ENCODE data around the gene ALOX15. TPM values are rescaled to one million over a fixed set of nuclear protein-coding genes. Genes with fewer than 3 reads are reported as not detected.

ALOX15 gene
- total and polyA plus RNA-seq, 8 donors, result 0.03 to 3.1 (median 1.2) TPM; not detected in 5

DNA sequence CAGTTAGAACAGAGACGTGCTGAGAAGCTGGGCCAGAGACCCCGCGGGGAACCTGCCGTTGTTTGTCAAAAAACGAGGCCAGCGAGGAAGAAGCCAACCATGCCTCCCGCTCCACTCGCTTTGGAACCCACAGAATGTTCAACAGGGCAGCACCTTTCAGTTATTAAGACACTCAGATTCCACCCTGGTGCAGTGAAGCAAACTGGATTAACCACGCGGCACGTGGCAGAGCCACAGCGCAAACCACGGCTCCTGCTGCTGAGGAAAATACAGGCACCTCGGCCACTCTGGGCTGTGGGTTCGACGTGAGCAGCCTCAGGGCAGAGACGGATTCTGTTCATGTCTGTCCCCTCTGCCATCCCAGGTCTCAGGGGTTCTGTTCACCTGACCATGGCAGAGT lies 24.4 kb downstream of the ALOX15 start:
- no peaks in the 10 kb centered on the region for H3K4me1 ChIP-seq
- WGBS, 5 donors, result 84 to 91% (median 88%) methylated on average over 17 of the region's 17 CpGs
- no peak overlapping the region for H3K4me3 ChIP-seq
- H3K36me3 ChIP-seq, result no peaks in the 10 kb centered on the region
- no peak for TF ChIP-seq POLR2A (IDR thresholded peaks at IDR 0.05)
- no peak for TF ChIP-seq EP300 (IDR thresholded peaks at IDR 0.05)
- TF ChIP-seq POLR2AphosphoS5 (IDR thresholded peaks at IDR 0.05), result no peak
- TF ChIP-seq, protein P1, sequence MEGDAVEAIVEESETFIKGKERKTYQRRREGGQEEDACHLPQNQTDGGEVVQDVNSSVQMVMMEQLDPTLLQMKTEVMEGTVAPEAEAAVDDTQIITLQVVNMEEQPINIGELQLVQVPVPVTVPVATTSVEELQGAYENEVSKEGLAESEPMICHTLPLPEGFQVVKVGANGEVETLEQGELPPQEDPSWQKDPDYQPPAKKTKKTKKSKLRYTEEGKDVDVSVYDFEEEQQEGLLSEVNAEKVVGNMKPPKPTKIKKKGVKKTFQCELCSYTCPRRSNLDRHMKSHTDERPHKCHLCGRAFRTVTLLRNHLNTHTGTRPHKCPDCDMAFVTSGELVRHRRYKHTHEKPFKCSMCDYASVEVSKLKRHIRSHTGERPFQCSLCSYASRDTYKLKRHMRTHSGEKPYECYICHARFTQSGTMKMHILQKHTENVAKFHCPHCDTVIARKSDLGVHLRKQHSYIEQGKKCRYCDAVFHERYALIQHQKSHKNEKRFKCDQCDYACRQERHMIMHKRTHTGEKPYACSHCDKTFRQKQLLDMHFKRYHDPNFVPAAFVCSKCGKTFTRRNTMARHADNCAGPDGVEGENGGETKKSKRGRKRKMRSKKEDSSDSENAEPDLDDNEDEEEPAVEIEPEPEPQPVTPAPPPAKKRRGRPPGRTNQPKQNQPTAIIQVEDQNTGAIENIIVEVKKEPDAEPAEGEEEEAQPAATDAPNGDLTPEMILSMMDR (IDR thresholded peaks at IDR 0.05), result no peak
- intact Hi-C loops (cut with DNase I; ENCODE audit: low total_unique reads), result no loop called here
- H3K27ac ChIP-seq, result no peak overlapping the region
- peaks cover 0 to 14% (median 0%) of the 10 kb centered on the region in 3 donors for H3K27me3 ChIP-seq
- peaks cover 0 to 3% (median 0%) of the 10 kb centered on the region in 4 donors for H3K9me3 ChIP-seq
- no peak for DNase-seq

DNA sequence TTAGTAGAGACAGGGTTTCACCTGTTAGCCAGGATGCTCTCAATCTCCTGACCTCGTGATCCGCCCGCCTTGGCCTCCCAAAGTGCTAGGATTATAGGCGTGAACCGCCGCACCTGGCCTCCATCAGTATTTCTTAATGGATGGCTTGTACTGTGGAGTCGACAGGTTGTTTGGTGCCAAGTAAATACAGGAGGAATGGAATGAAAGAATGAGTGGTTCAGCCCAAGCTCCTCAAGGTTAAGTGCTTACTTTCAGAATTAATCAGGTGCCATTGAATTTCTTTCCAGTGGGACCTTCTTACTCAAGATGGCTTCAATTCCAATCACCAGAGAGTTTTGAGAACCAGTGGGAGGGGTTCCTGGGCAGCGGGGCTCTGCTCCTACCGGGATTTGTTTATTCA lies 25.0 kb downstream of the ALOX15 start:
- Histone ChIP-seq H3K9me3 (no peaks in the 10 kb centered on the region), H3K36me3 (no peaks in the 10 kb centered on the region), H3K27me3 (peaks cover 0 to 14% (median 0%) of the 10 kb centered on the region in 3 donors), H3K4me3 (no peak overlapping the region), H3K27ac (no peak overlapping the region), H3K4me1 (no peaks in the 10 kb centered on the region)
- WGBS, 5 donors, result 60 to 77% (median 69%) methylated on average over 9 of the region's 9 CpGs
- DNase-seq, result no peak
- intact Hi-C loops (cut with DNase I; ENCODE audit: low total_unique reads), result no loop called here
- TF ChIP-seq POLR2A (IDR thresholded peaks at IDR 0.05) (no peak), EP300 (IDR thresholded peaks at IDR 0.05) (no peak), POLR2AphosphoS5 (IDR thresholded peaks at IDR 0.05) (no peak)
- TF ChIP-seq, protein P1 (IDR thresholded peaks at IDR 0.05), result no peak

DNA sequence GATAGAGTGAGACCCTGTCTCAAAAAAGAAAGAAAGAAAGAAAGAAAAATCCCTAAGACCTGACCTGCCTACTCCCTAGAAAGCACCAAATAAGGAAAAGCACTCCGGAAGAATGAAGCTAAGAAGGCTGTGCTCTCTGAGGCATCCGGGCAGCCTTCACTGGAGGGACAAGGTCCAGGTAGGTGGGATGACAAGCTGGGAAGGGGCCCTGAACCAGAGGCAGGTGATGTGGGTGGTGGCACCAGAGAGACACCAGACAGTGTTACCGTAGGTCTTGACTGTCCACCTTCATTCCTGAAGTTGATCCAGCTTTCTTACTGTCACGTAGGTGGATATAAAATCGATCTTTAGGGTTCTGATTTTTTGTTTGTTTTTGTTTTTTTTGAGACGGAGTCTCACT lies 30.8 kb downstream of the ALOX15 start:
- 32 to 67% (median 48%) methylated on average over 6 of the region's 6 CpGs for WGBS, 5 donors
- H3K27ac ChIP-seq, result peak overlapping the region in 4 of 5 donors; percentile 17 to 52 (median 42)
- H3K4me3 ChIP-seq, result no peak overlapping the region

DNA sequence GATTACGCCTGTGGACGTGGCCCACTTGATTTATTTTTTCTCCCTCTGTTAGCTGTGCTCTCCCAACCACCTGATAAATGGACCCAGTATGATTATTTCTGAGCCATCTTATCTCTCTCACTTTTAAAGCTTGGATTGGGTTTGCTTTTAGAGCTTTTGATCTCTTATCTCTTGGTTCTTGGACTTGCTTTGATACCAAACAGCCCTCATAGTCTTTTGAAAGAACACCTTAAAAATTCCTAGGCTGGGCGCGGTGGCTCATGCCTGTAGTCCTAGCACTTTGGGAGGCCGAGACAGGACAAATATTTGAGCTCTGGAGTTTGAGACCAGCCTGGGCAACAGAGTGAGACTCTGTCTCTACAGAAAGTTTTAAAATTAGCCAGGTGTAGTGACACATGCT lies 31.3 kb downstream of the ALOX15 start:
- Histone ChIP-seq H3K9me3 (no peaks in the 10 kb centered on the region), H3K4me1 (peaks cover 17 to 46% (median 20%) of the 10 kb centered on the region in 4 donors), H3K27ac (peak overlapping the region in 4 of 5 donors; percentile 17 to 52 (median 42)), H3K36me3 (no peaks in the 10 kb centered on the region), H3K27me3 (no peaks in the 10 kb centered on the region), H3K4me3 (no peak overlapping the region)
- peak; percentile 54 to 66 for DNase-seq
- intact Hi-C loops (cut with DNase I; ENCODE audit: low total_unique reads), result no loop called here
- 35 to 61% (median 45%) methylated on average over 5 of the region's 5 CpGs for WGBS, 5 donors
- TF ChIP-seq EP300 (IDR thresholded peaks at IDR 0.05) (no peak), POLR2A (IDR thresholded peaks at IDR 0.05) (no peak), POLR2AphosphoS5 (IDR thresholded peaks at IDR 0.05) (no peak)
- TF ChIP-seq, protein P1 (IDR thresholded peaks at IDR 0.05), result no peak

More for the DNA sequence above, 30.8 kb downstream of the ALOX15 start:
- DNase-seq, result no peak
- H3K27me3 ChIP-seq, result no peaks in the 10 kb centered on the region
- intact Hi-C loops (cut with DNase I; ENCODE audit: low total_unique reads), result no loop called here
- H3K9me3 ChIP-seq, result no peaks in the 10 kb centered on the region
- peaks cover 17 to 46% (median 20%) of the 10 kb centered on the region in 4 donors for H3K4me1 ChIP-seq
- no peaks in the 10 kb centered on the region for H3K36me3 ChIP-seq
- TF ChIP-seq, protein P1 (IDR thresholded peaks at IDR 0.05), result no peak
- TF ChIP-seq POLR2A (IDR thresholded peaks at IDR 0.05) (no peak), POLR2AphosphoS5 (IDR thresholded peaks at IDR 0.05) (no peak), EP300 (IDR thresholded peaks at IDR 0.05) (no peak)

All from stomach (tissue), 9 donors.